GM19035 (cell line): ENCODE results near the gene C19orf18.

ENCODE experiments used
- ATAC-seq: cut with Tn5 transposase; IDR thresholded peaks from one replicate; pipeline ENCODE4 v1.9.1; 2021; ENCODE audit not compliant: unreplicated experiment

The C19orf18 gene

GRCh38 chr19:57949296-57949695 lies 25.0 kb downstream of the C19orf18 start:
- ATAC-seq = no peak

GRCh38 chr19:57947419-57948134 lies 26.8 kb downstream of the C19orf18 start, which contains the start of gene ZNF256:
TSS of gene ZNF256 (minus strand) at chr19:57947706. CDS start at chr19:57947474, 232 bp downstream.
- peak; percentile 78 for ATAC-seq

DNA sequence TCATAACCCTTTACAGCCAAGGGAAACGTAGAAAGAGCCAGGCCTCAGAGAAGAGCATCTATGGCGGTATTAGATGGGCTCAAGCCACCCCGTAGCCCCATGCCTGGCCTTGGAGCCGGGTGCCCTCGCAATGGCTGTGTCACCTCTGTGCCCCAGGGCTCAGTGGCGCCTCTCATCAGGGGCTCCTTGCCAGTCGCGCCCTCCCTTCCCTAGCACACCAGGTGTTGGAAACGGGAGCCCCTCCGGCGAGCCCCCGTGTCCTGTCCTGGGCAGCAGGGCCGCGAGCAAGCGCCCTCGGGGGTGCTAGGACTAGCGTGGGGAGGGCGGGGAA lies 27.3 kb downstream of the C19orf18 start:
- no peak for ATAC-seq

DNA sequence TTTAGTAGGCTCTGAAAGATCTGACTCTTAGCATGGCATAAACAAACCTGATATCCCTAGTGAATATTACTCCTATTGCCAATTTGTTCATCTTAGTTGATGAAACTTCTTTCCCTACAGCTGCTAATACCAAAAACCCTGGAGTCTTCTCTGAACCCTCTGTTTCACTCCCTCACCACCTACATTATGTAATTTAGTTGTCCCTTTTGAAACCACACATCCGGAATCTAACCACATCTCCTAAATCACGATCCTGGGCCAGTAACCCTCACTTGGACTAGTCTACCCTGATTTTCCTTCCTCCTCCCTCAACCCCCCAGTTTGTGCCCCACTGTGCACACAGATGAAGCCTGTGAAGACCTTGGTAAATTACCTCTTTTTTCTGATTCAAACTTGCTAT lies 28.0 kb downstream of the C19orf18 start:
- ATAC-seq = no peak

DNA sequence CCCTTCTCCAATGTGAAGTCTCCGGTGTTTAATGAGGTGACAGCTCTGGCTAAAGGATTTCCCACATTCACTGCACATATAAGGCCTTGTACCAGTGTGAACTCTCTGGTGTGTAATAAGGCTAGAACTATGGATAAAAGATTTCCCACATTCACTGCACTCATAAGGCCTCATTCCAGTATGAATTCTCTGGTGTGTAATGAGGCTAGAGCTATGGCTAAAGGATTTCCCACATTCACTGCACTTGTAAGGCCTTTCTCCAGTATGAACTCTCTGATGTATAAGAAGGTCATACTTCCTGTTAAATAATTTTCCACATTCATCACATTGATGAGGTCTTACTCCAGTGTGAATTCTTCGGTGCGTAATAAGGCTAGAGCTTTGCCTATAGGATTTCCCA lies 32.7 kb downstream of the C19orf18 start:
- ATAC-seq = no peak

DNA sequence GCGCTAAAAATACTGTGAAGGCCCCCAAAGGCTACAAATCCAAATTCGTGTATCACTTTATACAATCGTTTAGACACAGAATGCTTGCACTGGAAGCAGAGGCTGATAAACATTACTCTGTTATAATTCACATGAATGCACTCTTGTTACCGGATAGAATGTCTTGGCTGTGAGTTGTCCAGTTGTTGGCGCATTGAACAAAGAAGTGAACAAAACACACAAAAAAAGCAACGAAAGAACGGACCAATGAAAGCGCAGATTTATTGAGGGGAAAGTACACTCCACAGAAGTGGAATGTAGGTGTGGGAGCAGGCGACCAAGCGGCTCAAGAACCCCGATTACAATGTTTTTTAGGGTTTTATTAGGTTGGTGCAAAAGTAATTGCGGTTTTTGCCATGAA lies 38.6 kb downstream of the C19orf18 start:
- no peak for ATAC-seq

DNA sequence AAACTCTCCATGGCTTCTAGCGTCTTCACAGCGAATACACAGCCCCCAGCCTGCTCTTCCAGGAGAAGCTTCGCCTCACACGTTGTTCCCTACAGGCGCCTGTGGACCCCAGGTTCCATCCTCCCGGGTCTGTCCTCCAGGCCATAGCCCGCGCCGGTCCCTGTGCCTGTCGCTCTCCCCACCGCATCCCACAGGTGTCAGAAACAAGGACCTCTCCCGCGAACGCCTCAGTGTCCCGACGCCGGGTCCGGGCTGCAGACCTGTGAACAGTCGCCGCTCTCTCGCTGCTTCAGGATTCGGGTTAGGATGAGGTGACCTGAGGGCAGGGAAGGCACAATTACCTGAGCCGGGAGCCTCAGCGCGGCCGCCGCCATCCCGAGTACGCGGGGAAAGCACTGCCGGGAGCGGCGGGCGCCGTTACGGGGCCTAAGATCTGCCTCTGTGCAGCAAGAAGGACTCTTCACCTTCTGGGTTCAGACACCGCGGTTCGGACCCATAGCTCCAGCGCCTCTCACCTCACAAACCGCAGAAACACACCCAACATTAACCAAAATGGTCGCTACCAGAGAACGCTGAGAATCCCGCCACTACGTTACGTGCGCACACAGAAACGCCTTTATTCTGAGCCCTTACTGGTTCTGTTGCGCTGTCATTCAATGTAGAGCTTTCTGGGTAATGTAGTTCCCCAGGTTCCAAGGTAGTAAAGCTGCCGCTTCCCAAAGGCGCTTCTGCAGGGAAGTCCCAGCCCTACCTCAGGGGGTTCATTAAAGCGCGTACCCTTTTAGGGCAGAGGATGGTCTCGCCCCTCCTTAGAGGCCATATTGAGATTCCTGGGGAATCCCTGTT lies 39.3 kb downstream of the C19orf18 start, which contains the start of gene ZNF418:
ZNF418 (minus strand) TSS at position 583 of the 846 bp plus-strand sequence. CDS start 1,580 bp downstream, outside the sequence.
- ATAC-seq = no peak

DNA sequence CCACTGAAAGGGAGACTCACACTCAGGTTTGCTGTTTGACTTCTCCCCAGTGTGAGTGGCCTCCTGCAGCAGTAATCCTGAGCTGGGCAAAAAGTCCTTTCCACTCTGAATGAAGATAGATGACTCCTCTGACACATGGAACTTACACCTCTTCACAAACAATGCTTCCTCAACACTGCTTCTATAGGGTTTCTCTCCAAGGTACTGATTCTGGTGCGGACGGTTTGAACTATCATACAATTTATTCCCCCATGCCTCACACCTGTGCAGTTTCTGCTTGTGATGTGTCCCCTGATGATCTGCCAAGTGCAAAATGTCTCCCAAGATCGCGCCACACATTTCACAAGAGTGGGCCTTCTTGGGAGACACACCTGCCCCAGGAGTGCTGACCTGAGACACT lies 46.7 kb downstream of the C19orf18 start:
- no peak for ATAC-seq

DNA sequence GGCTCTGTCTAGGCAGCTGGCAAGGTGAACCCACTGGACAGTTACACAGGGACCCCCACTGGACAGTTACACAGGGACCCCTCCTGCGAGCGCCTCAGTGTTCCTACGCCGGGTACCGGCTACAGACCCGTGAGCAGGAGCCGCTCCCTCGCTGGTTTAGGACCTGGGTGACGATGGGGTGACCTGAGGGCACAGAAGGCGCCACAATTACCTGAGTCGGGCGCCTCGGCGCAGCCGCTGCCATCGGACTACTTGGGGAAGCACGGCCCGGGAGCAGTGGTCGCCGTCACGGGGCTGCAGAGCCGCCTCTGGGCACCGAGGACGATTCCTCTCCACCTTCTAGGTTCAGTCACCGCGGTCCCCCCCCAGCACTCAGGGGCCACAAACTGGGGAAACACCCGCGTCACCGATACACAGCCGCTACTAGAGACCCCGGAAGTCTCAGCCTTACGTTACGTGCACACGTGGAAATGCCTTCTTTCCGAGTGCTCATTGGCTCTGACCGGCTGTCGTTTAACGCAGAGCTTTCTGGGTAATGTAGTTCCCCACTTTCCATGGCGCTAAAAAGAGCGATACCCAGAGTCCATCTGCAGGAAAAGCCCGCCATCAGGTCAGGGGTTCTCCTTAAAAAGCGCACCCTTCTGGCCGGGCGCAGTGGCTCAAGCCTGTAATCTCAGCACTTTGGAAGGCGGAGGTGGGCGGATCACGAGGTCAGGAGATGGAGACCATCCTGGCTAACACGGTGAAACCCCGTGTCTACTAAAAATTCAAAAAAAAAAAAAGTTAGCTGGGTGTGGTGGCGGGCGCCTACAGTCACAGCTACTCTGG lies 58.0 kb downstream of the C19orf18 start, which contains the start of gene ZNF417:
ZNF417 (minus strand) TSS at position 425 of the 828 bp plus-strand sequence; CDS start at position 244, 181 bp downstream.
- ATAC-seq = peak; percentile 98

GRCh38 chr19:57914531-57914930 lies 59.8 kb downstream of the C19orf18 start:
- no peak for ATAC-seq
